NCI-H1092 treated with DMSO at 0.1 percent for 48 hours (cell line): ENCODE results near the gene LMO2.
A peak's percentile ranks its signal among the peaks of the same experiment; 100 is the strongest.
"Not testable (repeated sequence)": the region's sequence is repeated elsewhere in the genome, so short reads cannot be mapped to it uniquely, and the experiment has no call there.

Experiments
- DNase-seq: peaks from one replicate; lab custom pipeline; 2025; lab: John Stamatoyannopoulos, UW

The LMO2 gene

DNA sequence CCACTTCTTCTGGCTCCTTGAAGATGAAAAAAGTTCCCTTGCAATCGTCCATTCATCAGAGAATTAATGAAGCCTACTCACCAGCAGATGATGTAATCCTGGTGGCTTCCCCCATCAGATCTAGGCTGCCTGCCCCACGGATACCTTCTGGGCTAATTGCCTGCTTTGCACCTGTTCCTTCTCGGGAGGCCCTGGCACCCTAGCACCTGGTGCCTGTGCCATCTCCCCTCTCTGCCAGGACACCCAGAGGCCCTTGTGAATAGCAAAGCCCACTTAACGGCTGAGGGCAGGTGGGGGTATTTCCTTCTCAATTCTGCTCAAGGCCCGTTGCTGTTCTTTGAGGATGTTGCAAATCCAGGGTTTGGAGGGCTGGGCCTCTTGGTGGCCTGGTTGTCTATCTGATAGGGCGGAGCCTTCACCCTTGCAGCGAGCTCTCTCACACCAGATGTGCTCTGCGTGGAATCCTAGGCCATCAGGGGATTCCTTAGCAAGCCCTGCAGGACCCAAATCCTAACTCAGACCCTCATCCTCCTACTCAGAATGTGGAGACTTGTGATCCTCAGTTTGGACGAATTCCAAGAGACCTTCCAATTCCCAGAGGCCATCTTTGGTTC is at the start of gene LMO2:
LMO2 (minus strand) TSS at position 363 of the 614 bp plus-strand sequence. CDS start 22,360 bp downstream, outside the sequence.
- DNase-seq, result peak; percentile 79

GRCh38 chr11:33940538-33940815 is 48.6 kb upstream of the LMO2 start:
- DNase-seq, result no peak

DNA sequence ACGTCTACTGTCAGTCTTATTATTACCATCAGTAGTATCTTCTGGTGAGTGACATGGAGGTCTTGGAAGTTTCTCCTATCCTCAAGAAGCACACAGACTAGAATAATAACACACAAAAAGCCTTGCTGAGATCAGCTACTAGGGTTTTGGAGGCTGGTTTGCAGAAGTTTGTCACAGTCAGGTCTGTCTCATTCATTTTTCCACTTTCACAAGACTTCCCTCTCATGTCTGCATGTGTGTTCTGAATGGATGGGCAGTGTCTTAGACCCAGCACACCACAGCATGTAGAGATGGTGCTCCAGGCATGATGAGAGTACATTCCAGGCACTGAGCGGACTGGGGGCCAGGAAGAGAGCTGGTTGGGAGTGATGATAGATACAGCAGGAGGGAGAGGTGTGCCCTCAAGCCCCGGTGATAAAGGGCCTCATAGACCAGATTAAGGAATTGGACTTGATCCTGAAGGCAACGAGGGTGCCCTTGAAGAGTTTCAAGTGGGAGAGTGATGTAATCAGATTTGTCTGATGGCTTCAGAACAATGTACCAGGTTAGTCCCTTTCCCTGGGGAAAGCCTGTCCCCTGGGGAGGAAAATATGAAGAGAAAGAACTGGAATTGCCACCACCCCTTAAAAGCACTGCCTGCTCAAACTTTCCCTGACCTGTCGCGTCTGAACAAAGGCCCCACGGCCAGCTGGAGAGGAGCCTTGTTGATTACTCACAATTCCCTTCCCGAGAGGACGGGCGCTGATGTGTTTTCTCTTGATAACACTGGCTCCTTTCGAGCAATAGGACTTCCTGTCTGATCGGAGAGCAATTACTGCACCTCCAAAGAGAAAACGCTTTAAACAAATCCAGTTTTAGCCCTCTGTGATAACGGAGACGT is 45.1 kb upstream of the LMO2 start:
- DNase-seq, result peak; percentile 19

GRCh38 chr11:33935461-33936456 is 43.9 kb upstream of the LMO2 start:
- no peak for DNase-seq

DNA sequence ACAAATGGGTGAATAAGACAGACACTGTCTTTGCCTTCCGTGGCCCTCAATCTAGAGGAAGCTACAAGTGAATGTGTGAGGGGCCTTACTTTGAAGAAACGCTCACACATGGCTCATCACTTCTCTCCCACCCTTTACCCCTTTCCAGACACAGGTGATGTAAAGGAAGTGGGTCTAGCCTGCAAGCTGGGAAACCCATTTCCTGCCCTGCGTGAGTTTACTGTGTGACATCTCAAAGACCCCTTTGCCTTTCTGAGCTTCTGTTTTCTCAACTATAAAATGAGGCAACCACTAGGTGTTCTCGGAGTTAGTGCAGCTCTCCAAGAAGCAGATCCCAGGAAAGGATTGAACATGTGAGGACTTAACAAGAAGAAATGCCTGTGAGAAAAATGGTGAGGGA is 43.1 kb upstream of the LMO2 start:
- DNase-seq, result no peak

DNA sequence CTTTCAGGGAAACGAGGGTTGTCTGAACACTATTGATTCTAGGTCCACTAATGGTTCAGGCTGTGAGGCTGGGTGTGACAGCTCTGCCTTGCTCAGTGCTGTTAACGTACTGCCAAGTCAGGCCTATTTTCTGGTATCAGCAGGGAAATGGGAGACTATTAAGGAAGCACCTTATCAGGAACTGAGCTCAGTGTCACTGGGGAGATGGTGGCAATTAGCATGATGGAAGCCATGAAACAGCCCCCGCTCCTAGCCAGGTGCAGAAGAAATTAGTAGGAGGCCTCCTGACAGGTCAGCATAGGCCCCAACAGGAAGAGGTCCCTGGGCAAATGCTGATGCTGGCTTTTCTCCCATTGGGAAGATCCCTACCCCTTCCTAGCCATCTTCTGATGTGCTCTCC is 42.6 kb upstream of the LMO2 start:
- DNase-seq, result no peak

- DNase-seq, result no peak
These were observed 41.7 kb upstream of the LMO2 start for GRCh38 chr11:33933602-33934001.

DNA sequence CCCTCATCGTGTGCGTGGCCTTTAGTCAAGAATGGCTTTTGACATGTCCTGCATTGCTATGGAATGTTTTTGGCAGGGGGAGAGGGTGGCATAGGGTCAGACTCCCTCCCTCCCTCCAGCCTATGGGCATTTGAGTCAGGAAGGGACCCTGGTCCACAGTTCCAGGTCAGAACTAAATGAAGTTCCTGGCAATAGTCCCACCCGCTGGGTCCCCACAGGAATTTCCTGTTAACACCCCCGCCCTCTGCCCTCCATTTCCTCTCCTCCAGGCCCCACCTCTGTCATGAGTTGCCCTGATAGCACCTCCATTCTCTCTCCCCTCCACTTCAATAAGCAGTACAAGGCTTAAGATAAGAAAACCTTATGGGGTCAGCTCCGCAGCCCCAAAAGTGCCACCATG is 40.8 kb upstream of the LMO2 start:
- no peak for DNase-seq

GRCh38 chr11:33931739-33932366 is 40.0 kb upstream of the LMO2 start:
- DNase-seq, result not testable (repeated sequence)

GRCh38 chr11:33931067-33931466 is 39.2 kb upstream of the LMO2 start:
- DNase-seq, result no peak

- DNase-seq, result no peak
These were observed 38.6 kb upstream of the LMO2 start for GRCh38 chr11:33930317-33931021.

GRCh38 chr11:33928564-33928963 is 36.7 kb upstream of the LMO2 start:
- no peak for DNase-seq

GRCh38 chr11:33926671-33927552 is 35.0 kb upstream of the LMO2 start:
- DNase-seq, result no peak

- DNase-seq, result no peak
These were observed 32.5 kb upstream of the LMO2 start for GRCh38 chr11:33924341-33924740.

- DNase-seq, result no peak
These were observed 31.8 kb upstream of the LMO2 start for GRCh38 chr11:33923626-33924025.

DNA sequence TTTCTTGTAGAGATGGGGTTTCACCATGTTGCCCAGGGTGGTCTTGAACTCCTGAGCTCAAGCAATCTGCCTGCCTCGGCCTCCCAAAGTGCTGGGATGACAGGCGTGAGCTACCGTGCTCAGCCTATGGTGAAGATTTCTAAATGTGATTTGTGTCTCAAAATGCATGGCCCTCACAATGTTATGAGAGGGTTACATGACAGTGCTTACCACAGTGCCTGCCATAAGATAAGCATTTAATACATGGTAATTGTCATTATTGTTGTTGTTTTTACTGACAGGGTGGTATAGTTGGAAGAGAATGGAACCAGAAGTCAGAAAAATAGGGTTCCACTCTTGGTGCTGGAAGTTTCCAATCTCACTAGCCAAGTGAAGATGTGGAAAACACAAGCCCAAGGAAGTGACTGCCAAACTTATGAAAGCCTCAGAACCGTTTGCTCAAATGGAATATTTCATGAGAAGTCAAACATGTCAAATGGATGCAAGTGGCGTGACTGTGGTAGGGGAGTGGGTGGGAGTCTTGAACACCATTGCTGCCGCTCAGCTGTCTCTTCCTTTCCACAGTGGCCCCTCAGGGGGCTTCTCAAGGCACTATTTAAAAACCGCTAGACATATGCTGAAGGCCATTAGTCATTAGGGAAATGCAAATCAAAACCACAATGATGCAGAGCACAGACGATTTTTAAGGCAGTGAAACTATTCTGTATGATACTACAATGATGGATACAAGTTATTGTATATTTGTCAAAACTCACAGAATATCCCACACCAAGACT is 29.1 kb upstream of the LMO2 start:
- DNase-seq, result no peak

DNA sequence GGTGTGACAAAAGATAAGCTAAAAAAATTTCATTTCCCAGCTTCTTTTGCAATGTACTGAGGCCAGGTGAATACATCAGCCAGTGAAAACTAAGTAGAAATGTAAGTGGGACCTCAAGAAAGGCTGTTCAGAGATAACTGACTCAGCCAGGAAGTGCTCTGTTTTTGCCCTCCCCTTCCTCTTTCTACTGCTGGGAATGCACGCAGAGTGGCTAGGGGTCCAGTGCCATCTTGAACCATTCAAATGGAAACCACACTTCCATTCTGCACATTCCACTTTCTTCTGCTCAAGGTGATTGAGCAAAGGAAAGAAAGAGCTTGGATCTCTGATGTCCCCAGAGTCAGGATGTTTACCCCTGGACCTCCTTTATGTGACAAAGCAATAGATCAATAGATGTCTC is 27.8 kb upstream of the LMO2 start:
- no peak for DNase-seq

DNA sequence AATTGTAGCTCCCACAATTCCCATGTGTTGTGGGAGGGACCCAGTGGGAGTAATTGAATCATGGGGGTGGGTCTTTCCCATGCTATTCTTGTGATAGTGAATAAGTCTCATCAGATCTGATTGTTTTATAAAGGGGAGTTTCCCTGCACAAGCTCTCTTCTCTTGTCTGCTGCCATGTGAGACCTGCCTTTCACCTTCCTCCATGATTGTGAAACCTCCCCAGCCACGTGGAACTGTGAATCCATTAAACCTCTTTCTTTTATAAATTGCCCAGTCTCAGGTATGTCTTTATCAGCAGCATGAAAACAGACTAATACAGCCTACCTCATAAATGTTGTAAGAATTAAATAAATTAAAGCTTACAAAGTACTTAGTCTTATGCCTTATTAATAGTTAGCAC is 25.5 kb upstream of the LMO2 start:
- not testable (repeated sequence) for DNase-seq

DNA sequence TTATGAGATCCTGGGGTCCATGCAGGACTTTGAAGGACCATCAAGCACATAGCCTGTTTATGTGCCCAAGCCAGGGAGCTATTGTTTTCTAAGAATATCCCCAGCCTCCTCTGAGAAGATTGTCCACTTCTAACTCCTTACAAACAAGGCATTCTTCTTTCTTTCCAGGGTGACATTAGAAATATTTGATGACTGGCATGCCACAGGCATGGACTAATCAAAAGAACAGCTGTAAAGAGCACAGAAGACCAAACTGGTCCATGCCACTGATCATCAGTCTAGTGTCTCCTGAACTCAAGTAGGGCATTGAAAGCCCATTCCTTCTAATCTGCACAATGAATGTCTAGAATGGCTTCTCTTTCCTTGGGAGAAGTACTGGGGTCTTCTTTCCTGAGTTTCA is 24.9 kb upstream of the LMO2 start:
- DNase-seq, result no peak

GRCh38 chr11:33915526-33915925 is 23.6 kb upstream of the LMO2 start:
- DNase-seq, result no peak
